Endothelial cell of umbilical vein (primary cell): Measurements from ENCODE around the gene KIF22.

Experiments used
- CTCF ChIP-seq, 2 donors: IDR thresholded peaks; 1 replicate in 1 of 2; 2 replicates in 1 of 2; pipeline ENCODE4 v1.5.1; 2011; ENCODE audit warnings: low read length in 2 of 2, mild to moderate bottlenecking in 2 of 2, moderate library complexity in 2 of 2, control low read depth in 1 of 2, inconsistent platforms in 1 of 2, low read depth in 1 of 2; ENCODE audit not compliant: insufficient read depth in 1 of 2; ENCODE audit errors: extremely low read depth in 1 of 2
- EZH2 ChIP-seq: IDR thresholded peaks from 2 replicates; pipeline ENCODE4 v1.6.1; 2012; ENCODE audit warnings: borderline replicate concordance, low read depth, mild to moderate bottlenecking, moderate library complexity, low read length, inconsistent platforms; ENCODE audit not compliant: severe bottlenecking
- MYC ChIP-seq: IDR thresholded peaks from one replicate; pipeline ENCODE4 v1.6.1; 2011; ENCODE audit warnings: mild to moderate bottlenecking, low read depth, low read length
- POLR2A ChIP-seq: IDR thresholded peaks from 2 replicates; pipeline ENCODE4 v1.6.1; 2012; ENCODE audit warnings: low read depth, mild to moderate bottlenecking, control low read depth, low read length
- POLR2AphosphoS5 ChIP-seq: IDR thresholded peaks from 2 replicates; pipeline ENCODE4 v1.6.1; 2012; ENCODE audit warnings: low read depth, mild to moderate bottlenecking, control low read depth, low read length, moderate library complexity; ENCODE audit not compliant: insufficient read depth

- peak in 1 of 2 donors; percentile 21 for TF ChIP-seq CTCF (IDR thresholded peaks at IDR 0.05; ENCODE audit: extremely low read depth in 1 of 2, insufficient read depth in 1 of 2, low read depth in 1 of 2, low read length in 2 of 2)
- peak; percentile 39 for TF ChIP-seq POLR2A
- no peak for TF ChIP-seq POLR2AphosphoS5
- TF ChIP-seq MYC: peak; percentile 19
- no peak for TF ChIP-seq EZH2
These were observed 26.3 kb downstream of the KIF22 start for GRCh38 chr16:29816694-29817441.
